ENCODE results near the gene HMHB1. TPM values are rescaled to one million over a fixed set of nuclear protein-coding genes. Genes with fewer than 3 reads are reported as not detected.

The HMHB1 gene
- total and polyA plus RNA-seq, 7 donors = not detected

DNA sequence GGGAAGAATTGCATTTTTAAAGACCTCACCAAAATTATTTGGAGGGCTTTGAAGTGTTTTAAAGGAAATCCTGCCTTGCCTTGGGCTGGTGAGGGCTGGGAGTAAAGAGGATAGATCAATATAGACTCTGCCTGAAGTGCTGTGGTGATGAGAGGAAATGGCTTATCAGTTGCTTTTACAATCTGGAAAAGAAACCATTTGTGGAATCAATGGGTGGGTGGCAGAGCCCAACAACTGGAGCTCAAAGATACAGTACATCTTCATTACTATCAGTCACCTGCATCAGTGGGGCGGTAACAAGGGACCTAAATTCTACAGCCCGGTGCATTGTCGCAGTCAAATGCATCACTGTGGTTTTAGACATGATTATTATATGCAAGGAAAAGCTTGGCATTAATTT, 41.5 kb upstream of the HMHB1 start:
- no peak for DNase-seq
- H3K27ac ChIP-seq = no peak overlapping the region
- TF ChIP-seq, protein P1, sequence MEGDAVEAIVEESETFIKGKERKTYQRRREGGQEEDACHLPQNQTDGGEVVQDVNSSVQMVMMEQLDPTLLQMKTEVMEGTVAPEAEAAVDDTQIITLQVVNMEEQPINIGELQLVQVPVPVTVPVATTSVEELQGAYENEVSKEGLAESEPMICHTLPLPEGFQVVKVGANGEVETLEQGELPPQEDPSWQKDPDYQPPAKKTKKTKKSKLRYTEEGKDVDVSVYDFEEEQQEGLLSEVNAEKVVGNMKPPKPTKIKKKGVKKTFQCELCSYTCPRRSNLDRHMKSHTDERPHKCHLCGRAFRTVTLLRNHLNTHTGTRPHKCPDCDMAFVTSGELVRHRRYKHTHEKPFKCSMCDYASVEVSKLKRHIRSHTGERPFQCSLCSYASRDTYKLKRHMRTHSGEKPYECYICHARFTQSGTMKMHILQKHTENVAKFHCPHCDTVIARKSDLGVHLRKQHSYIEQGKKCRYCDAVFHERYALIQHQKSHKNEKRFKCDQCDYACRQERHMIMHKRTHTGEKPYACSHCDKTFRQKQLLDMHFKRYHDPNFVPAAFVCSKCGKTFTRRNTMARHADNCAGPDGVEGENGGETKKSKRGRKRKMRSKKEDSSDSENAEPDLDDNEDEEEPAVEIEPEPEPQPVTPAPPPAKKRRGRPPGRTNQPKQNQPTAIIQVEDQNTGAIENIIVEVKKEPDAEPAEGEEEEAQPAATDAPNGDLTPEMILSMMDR (IDR thresholded peaks at IDR 0.05) = no peak
- H3K4me3 ChIP-seq = no peak overlapping the region
- no peaks in the 10 kb centered on the region for H3K36me3 ChIP-seq (ENCODE audit: insufficient read depth in 1 of 2, low read depth in 1 of 2)
- H3K27me3 ChIP-seq (ENCODE audit: insufficient read depth in 3 of 3, low read length in 2 of 3) = no peaks in the 10 kb centered on the region
- no peaks in the 10 kb centered on the region for H3K4me1 ChIP-seq
- intact Hi-C loops (cut with DNase I) = no loop called here
- WGBS, 3 donors = 95 to 98% (median 96%) methylated on average over 3 of the region's 3 CpGs
- no peak for ATAC-seq
- no peaks in the 10 kb centered on the region for H3K9me3 ChIP-seq

DNA sequence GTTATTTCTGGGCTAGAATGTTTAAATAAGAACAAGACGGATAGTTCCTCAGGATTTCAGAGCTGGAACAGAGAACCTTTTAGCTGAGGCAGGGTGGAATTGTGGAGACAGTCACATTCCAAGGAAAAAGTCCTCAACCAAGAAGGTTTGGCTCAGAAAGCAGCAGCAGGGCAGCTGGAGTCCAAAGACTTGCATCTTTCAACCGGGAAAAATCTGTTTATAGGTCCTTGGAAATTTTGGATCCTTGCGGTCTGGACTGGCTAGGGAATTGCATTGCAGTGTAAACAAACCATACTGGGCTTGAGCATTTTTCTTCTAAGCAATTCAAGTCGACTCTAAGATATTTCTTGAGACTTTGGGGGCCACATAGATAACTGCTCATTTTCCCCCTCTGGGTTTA, 40.8 kb upstream of the HMHB1 start:
- Histone ChIP-seq H3K4me3 (no peak overlapping the region), H3K27me3 (ENCODE audit: insufficient read depth in 3 of 3, low read length in 2 of 3) (no peaks in the 10 kb centered on the region), H3K36me3 (ENCODE audit: insufficient read depth in 1 of 2, low read depth in 1 of 2) (no peaks in the 10 kb centered on the region), H3K4me1 (no peaks in the 10 kb centered on the region), H3K9me3 (no peaks in the 10 kb centered on the region), H3K27ac (no peak overlapping the region)
- intact Hi-C loops (cut with DNase I) = no loop called here
- 29 to 53% (median 37%) methylated on average over 4 of the region's 4 CpGs for WGBS, 3 donors
- DNase-seq (no peak), ATAC-seq (no peak)
- TF ChIP-seq, protein P1 (IDR thresholded peaks at IDR 0.05) = no peak

- Histone ChIP-seq H3K36me3 (ENCODE audit: insufficient read depth in 1 of 2, low read depth in 1 of 2) (no peaks in the 10 kb centered on the region), H3K4me1 (no peaks in the 10 kb centered on the region), H3K27me3 (ENCODE audit: insufficient read depth in 3 of 3, low read length in 2 of 3) (no peaks in the 10 kb centered on the region), H3K4me3 (no peak overlapping the region), H3K9me3 (no peaks in the 10 kb centered on the region), H3K27ac (no peak overlapping the region)
- intact Hi-C loops (cut with DNase I) = no loop called here
- TF ChIP-seq, protein P1 (IDR thresholded peaks at IDR 0.05) = no peak
- DNase-seq = no peak
- WGBS, 3 donors = 46 to 53% (median 46%) methylated on average over 2 of the region's 2 CpGs
- no peak for ATAC-seq
Measured at GRCh38 chr5:143771602-143772001, 40.4 kb upstream of the HMHB1 start.

DNA sequence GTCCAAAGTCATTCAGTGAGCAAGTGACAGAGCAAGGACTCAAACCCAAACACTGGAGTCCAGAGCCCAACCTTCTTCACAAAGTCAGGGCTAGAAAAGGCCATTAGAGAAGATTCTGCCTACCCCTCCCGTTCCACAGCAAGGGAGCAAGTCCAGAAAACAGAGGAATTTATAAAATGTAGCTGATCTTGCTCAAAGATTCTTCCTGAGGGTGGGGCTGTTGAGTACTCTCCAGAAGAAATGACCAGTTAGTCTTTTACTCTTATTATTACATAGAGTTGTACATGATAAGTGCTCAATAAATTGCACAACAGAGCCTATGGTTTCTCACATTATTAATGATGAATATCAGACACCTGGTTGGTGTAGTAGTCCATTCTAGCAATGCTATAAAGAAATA, 39.3 kb upstream of the HMHB1 start:
- Histone ChIP-seq H3K27ac (no peak overlapping the region), H3K9me3 (no peaks in the 10 kb centered on the region), H3K4me3 (no peak overlapping the region), H3K36me3 (ENCODE audit: insufficient read depth in 1 of 2, low read depth in 1 of 2) (no peaks in the 10 kb centered on the region), H3K4me1 (no peaks in the 10 kb centered on the region), H3K27me3 (ENCODE audit: insufficient read depth in 3 of 3, low read length in 2 of 3) (no peaks in the 10 kb centered on the region)
- ATAC-seq (no peak), DNase-seq (no peak)
- 52 to 68% (median 58%) methylated on average over 1 of the region's 1 CpG for WGBS, 3 donors
- intact Hi-C loops (cut with DNase I) = no loop called here
- TF ChIP-seq, protein P1 (IDR thresholded peaks at IDR 0.05) = no peak

GRCh38 chr5:143775258-143775657, 36.7 kb upstream of the HMHB1 start:
- TF ChIP-seq, protein P1 (IDR thresholded peaks at IDR 0.05) = no peak
- ATAC-seq (no peak), DNase-seq (no peak)
- H3K27ac ChIP-seq = no peak overlapping the region
- 80 to 92% (median 85%) methylated on average over 2 of the region's 2 CpGs for WGBS, 3 donors
- no peaks in the 10 kb centered on the region for H3K27me3 ChIP-seq (ENCODE audit: insufficient read depth in 3 of 3, low read length in 2 of 3)
- H3K9me3 ChIP-seq = no peaks in the 10 kb centered on the region
- intact Hi-C loops (cut with DNase I) = no loop called here
- H3K36me3 ChIP-seq (ENCODE audit: insufficient read depth in 1 of 2, low read depth in 1 of 2) = no peaks in the 10 kb centered on the region
- H3K4me3 ChIP-seq = no peak overlapping the region
- no peaks in the 10 kb centered on the region for H3K4me1 ChIP-seq

Data from psoas muscle (tissue), 8 donors.